ENCODE data around the gene RELCH. TPM values are rescaled to one million over a fixed set of nuclear protein-coding genes. Genes with fewer than 3 reads are reported as not detected.

Gene RELCH
- total RNA-seq, 1 donor from 2014 or later: 44.6 TPM

DNA sequence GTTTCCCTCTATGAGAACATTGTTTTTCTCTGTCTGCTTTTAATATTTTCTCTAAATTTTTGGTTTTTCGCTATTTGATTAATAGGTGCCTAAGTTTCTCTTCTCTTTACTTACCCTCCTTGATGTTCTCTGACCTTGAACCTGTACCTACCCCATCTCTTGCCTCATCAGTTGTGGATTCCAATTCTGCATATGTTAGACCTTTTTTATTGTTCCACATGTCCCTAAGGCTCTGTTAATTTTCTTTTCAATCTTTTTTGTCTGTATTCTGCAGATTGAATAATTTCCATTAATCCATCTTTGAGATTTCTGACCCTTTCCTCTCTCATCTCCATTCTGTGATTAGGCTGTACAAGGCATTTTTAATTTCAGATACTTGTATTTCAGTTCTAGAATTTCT, 23.1 kb downstream of the RELCH start:
- Mint-ChIP-seq H3K27me3 (ENCODE audit: unreplicated experiment) (no peaks in the 10 kb centered on the region), H3K9me3 (ENCODE audit: unreplicated experiment) (peaks cover 1% of the 10 kb centered on the region), H3K27ac (ENCODE audit: unreplicated experiment) (no peak overlapping the region), H3K36me3 (ENCODE audit: unreplicated experiment) (no peaks in the 10 kb centered on the region), H3K4me1 (ENCODE audit: low read depth, unreplicated experiment) (no peaks in the 10 kb centered on the region), H3K4me3 (ENCODE audit: unreplicated experiment) (no peak overlapping the region)
- TF ChIP-seq, protein P1, sequence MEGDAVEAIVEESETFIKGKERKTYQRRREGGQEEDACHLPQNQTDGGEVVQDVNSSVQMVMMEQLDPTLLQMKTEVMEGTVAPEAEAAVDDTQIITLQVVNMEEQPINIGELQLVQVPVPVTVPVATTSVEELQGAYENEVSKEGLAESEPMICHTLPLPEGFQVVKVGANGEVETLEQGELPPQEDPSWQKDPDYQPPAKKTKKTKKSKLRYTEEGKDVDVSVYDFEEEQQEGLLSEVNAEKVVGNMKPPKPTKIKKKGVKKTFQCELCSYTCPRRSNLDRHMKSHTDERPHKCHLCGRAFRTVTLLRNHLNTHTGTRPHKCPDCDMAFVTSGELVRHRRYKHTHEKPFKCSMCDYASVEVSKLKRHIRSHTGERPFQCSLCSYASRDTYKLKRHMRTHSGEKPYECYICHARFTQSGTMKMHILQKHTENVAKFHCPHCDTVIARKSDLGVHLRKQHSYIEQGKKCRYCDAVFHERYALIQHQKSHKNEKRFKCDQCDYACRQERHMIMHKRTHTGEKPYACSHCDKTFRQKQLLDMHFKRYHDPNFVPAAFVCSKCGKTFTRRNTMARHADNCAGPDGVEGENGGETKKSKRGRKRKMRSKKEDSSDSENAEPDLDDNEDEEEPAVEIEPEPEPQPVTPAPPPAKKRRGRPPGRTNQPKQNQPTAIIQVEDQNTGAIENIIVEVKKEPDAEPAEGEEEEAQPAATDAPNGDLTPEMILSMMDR (IDR thresholded peaks at IDR 0.05; ENCODE audit: partially characterized antibody, unreplicated experiment): no peak
- DNase-seq: no peak

DNA sequence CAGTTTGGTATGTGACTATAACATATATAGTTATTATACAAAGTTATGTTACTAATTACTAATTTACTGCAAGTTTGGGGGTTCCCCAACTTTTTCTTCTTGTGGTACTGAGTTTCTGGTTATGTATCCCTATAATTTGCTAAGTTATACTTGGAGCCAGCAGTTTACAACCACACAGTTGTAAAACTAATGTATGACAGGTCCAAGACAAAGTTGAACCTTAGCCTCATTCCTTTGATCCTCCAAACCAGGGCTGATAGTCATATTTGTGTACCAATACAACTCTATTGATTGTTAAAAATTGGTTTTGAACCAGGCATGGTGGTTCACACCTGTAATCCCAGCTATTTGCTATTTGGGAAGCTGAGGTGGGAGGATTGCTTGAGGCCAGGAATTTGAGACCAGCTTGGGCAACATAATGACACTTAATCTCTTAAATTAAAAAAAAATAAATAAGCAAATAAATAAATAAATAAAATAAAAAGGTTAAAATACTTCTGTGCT, 24.3 kb downstream of the RELCH start:
- H3K4me1 Mint-ChIP-seq (ENCODE audit: low read depth, unreplicated experiment): no peaks in the 10 kb centered on the region
- no peak for DNase-seq
- H3K27me3 Mint-ChIP-seq (ENCODE audit: unreplicated experiment): no peaks in the 10 kb centered on the region
- no peaks in the 10 kb centered on the region for H3K36me3 Mint-ChIP-seq (ENCODE audit: unreplicated experiment)
- no peak overlapping the region for H3K27ac Mint-ChIP-seq (ENCODE audit: unreplicated experiment)
- H3K4me3 Mint-ChIP-seq (ENCODE audit: unreplicated experiment): no peak overlapping the region
- TF ChIP-seq, protein P1 (IDR thresholded peaks at IDR 0.05; ENCODE audit: partially characterized antibody, unreplicated experiment): no peak
- H3K9me3 Mint-ChIP-seq (ENCODE audit: unreplicated experiment): peaks cover 1% of the 10 kb centered on the region

DNA sequence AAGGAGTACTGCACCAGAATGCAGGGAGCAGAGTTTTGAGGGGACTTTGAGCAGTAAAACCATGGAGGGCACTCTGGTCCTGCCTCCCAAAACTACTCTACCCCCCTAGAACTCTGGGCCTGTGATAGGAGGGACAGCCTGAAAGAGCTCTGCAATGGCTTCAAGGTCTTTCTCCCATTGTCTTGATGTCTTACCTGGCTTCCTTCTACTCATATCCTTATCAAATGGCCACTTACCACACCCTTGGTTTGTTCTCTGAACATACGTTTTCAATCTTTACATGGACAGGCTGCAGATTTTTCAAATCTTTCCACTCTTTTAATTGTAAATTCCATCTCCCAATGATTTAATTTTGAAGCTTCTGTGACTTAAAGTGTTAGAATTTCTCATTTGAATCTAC, 27.7 kb downstream of the RELCH start:
- H3K36me3 Mint-ChIP-seq (ENCODE audit: unreplicated experiment): no peaks in the 10 kb centered on the region
- no peaks in the 10 kb centered on the region for H3K9me3 Mint-ChIP-seq (ENCODE audit: unreplicated experiment)
- H3K27ac Mint-ChIP-seq (ENCODE audit: unreplicated experiment): no peak overlapping the region
- H3K4me1 Mint-ChIP-seq (ENCODE audit: low read depth, unreplicated experiment): no peaks in the 10 kb centered on the region
- no peaks in the 10 kb centered on the region for H3K27me3 Mint-ChIP-seq (ENCODE audit: unreplicated experiment)
- DNase-seq: no peak
- H3K4me3 Mint-ChIP-seq (ENCODE audit: unreplicated experiment): no peak overlapping the region
- TF ChIP-seq, protein P1 (IDR thresholded peaks at IDR 0.05; ENCODE audit: partially characterized antibody, unreplicated experiment): no peak

DNA sequence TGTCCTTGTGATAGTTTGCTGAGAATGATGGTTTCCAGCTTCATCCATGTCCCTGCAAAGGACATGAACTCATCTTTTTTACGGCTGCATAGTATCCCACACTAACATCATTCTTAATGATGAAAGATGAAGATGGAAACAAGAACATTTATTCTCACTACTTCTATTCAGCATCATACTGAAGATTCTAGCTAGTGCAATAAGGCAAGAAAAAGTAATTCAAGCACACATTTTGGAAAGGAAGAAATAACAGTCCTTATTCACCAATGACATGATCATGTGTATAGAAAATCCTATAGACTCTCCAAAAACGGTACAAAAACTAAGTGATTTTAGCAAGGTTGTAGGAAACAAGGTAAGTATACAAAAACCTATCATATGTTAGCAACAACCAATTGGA, 37.2 kb downstream of the RELCH start:
- Mint-ChIP-seq H3K27ac (ENCODE audit: unreplicated experiment) (no peak overlapping the region), H3K4me1 (ENCODE audit: low read depth, unreplicated experiment) (no peaks in the 10 kb centered on the region), H3K36me3 (ENCODE audit: unreplicated experiment) (no peaks in the 10 kb centered on the region), H3K9me3 (ENCODE audit: unreplicated experiment) (peaks cover 2% of the 10 kb centered on the region), H3K27me3 (ENCODE audit: unreplicated experiment) (no peaks in the 10 kb centered on the region), H3K4me3 (ENCODE audit: unreplicated experiment) (no peak overlapping the region)
- no peak for DNase-seq
- TF ChIP-seq, protein P1 (IDR thresholded peaks at IDR 0.05; ENCODE audit: partially characterized antibody, unreplicated experiment): no peak

DNA sequence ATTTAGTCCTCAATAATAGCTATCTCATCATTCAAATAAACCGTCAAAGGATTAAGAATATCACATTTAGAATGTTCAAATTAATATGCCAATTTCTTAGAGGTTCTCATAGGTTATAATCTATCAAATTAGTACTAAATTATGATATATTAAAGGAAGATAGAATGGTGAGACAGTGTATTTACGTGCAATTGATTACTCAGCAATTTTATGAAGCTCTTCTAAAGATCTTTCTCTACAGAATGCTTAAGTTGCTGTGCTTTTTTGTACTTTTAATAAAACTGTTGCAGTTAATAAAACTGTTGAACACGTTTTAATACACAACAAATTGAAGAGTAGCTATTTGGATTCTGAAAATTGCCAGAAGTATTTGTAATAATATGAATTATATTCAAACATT, 39.0 kb downstream of the RELCH start:
- no peaks in the 10 kb centered on the region for H3K36me3 Mint-ChIP-seq (ENCODE audit: unreplicated experiment)
- no peaks in the 10 kb centered on the region for H3K4me1 Mint-ChIP-seq (ENCODE audit: low read depth, unreplicated experiment)
- no peak overlapping the region for H3K4me3 Mint-ChIP-seq (ENCODE audit: unreplicated experiment)
- TF ChIP-seq, protein P1 (IDR thresholded peaks at IDR 0.05; ENCODE audit: partially characterized antibody, unreplicated experiment): no peak
- H3K27me3 Mint-ChIP-seq (ENCODE audit: unreplicated experiment): no peaks in the 10 kb centered on the region
- peaks cover 2% of the 10 kb centered on the region for H3K9me3 Mint-ChIP-seq (ENCODE audit: unreplicated experiment)
- H3K27ac Mint-ChIP-seq (ENCODE audit: unreplicated experiment): no peak overlapping the region
- DNase-seq: no peak

Data from glutamatergic neuron (in vitro differentiated cells).